Measurements from ENCODE around the gene ARHGEF17.

DNA sequence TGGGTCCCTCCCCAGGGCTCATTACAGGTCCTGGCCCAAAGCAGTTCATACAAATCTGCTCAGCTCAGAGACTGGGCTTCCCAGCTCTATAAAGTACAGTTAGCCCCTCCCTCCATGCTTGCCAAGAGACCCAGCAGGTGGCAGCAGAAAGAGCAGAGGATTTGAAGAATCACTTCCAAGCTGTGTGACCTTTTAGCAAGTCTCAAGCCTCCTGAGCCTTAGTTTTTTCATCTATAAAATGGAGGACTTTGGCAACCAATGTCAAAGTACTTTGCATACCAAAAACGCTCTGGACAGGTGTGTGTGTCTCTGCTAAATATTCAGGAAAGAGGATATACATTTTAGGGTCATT, 94.7 kb downstream of the ARHGEF17 start:
- TF ChIP-seq CTCF (IDR thresholded peaks at IDR 0.05) (no peak), EZH2 (IDR thresholded peaks at IDR 0.05) (no peak), EZH2phosphoT487 (IDR thresholded peaks at IDR 0.05) (no peak)

All from neural progenitor cell (in vitro differentiated cells).